ENCODE data around the gene PROZ. TPM values are rescaled to one million over a fixed set of nuclear protein-coding genes. Genes with fewer than 3 reads are reported as not detected.

The PROZ gene
- total RNA-seq, 1 donor from 2014 or later, result not detected

Other genes with a start within 250 kb of the PROZ start
- 2.4 and 23.4 TPM in 2 replicates for gene MCF2L, start 189.4 kb upstream of the PROZ start, total RNA-seq
- gene F7, start 52.9 kb upstream of the PROZ start, total RNA-seq, result not detected in 2 replicates
- gene F10, start 35.8 kb upstream of the PROZ start, total RNA-seq, result not detected in 2 replicates
- 35.0 and 40.1 TPM in 2 replicates for gene PCID2, start 50.0 kb downstream of the PROZ start, total RNA-seq
- gene CUL4A, start 51.0 kb downstream of the PROZ start, total RNA-seq, result 108 and 109 TPM in 2 replicates
- gene LAMP1, start 138.6 kb downstream of the PROZ start, total RNA-seq, result 470 and 484 TPM in 2 replicates
- not detected in 2 replicates for gene GRTP1, start 205.5 kb downstream of the PROZ start, total RNA-seq